ENCODE results near the gene ANKRD29. TPM values are rescaled to one million over a fixed set of nuclear protein-coding genes. Genes with fewer than 3 reads are reported as not detected.

Gene ANKRD29
- total and polyA plus RNA-seq, 2 of the 4 experiments (the other 2 are of a cell fraction) = 0.18 to 0.31 TPM

DNA sequence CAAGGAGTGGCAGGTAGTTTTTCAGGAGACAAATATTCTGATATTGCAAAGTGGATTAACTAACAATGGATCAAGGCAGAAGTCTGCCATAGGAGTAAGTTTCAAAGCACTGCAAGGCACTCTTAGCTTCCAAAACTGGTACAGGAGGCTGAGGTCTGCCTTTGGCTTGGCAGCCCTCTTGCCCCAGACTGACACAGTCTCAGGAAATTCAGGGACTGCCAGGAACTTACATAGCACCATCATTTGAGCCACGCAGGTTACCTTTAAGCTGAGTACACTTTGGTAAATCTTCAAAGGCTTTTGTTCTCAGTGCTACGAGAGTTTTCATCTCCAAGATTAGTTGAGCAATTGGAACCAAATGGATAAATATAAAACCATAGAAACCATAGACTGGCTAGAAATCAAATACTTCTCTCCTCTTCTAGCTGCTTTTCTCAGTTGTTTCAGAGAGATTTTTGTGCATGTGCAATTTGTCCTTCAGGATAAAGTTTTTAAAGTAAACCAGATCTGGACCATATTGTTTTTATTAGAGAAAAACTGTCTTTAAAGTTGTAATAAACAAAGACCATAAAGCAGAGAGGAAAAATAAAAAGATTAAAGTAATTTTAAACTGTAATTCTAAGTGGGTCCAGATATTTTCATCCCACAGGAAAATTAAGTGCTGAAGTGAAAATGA lies 18.8 kb downstream of the ANKRD29 start:
- no peak overlapping the region for H2AK9ac ChIP-seq (replicated peaks; ENCODE audit: low read depth, low read length, poor library complexity)
- no CpG with 5 or more reads among the region's 2 CpGs for WGBS, 2 experiments (ENCODE audit: extremely low coverage in 2 of 2, insufficient read length in 1 of 2)
- dilution Hi-C loops (cut with HindIII; ENCODE audit: low sequenced_read_pairs, unreplicated experiment) = no loop called here

More for the DNA sequence above, 18.8 kb downstream of the ANKRD29 start:
- ChIA-PET POLR2A (ENCODE audit: unreplicated experiment) (no interaction called here), CTCF (no interaction called here)
- H3K27me3 ChIP-seq (ENCODE audit: control insufficient read depth, insufficient read depth, low read length) = peaks cover 37% of the 10 kb centered on the region
- in situ Hi-C loops (cut with MboI; ENCODE audit: low sequenced_read_pairs) = no loop called here
- H3K9me3 ChIP-seq (ENCODE audit: control insufficient read depth, insufficient read depth, low read length) = peaks cover 12% of the 10 kb centered on the region
- no peak overlapping the region for H2BK15ac ChIP-seq (ENCODE audit: low read depth, low read length)
- peaks cover 4% of the 10 kb centered on the region; the same call in 1 of the 2 replicates for H3K4me1 ChIP-seq (ENCODE audit: control insufficient read depth, insufficient read depth, low read length)
- H3K36me3 ChIP-seq (ENCODE audit: control insufficient read depth, insufficient read depth, low read length) = no peaks in the 10 kb centered on the region
- no peak overlapping the region for H4K8ac ChIP-seq (ENCODE audit: low read depth in 2 of 2, low read length in 2 of 2)
- H3K14ac ChIP-seq (replicated peaks; ENCODE audit: low read depth, low read length) = no peak overlapping the region
- no peak for ATAC-seq (ENCODE audit: low read depth)
- H4K5ac ChIP-seq (ENCODE audit: low read depth, low read length) = no peak overlapping the region
- H4K20me1 ChIP-seq (ENCODE audit: insufficient read depth, low read length) = no peaks in the 10 kb centered on the region
- H3K4ac ChIP-seq (ENCODE audit: low read depth, low read length) = no peak overlapping the region
- no peak overlapping the region for H4K91ac ChIP-seq (ENCODE audit: insufficient read depth, low read depth, low read length)
- H2BK5ac ChIP-seq (ENCODE audit: low read depth, low read length, poor library complexity, severe bottlenecking) = no peak overlapping the region
- no peak overlapping the region for H3K4me2 ChIP-seq (ENCODE audit: low read depth, low read length)
- H3K9me1 ChIP-seq (ENCODE audit: insufficient read depth, low read length) = no peaks in the 10 kb centered on the region
- H3K23ac ChIP-seq (ENCODE audit: low read depth, low read length) = no peak overlapping the region
- H3K56ac ChIP-seq (ENCODE audit: extremely low read depth, insufficient read depth, low read length) = no peak overlapping the region
- DNase-seq = no peak
- H3K27ac ChIP-seq (ENCODE audit: insufficient read depth, low read length) = no peak overlapping the region
- H3K18ac ChIP-seq (ENCODE audit: low read depth, low read length) = no peak overlapping the region
- intact Hi-C loops (cut with micrococcal nuclease) = no loop called here
- H3K4me3 ChIP-seq (ENCODE audit: insufficient read depth, low read depth, low read length) = no peak overlapping the region
- no TSS peak for BruUV-seq (replicated peaks)
- no peak overlapping the region for H2BK120ac ChIP-seq (ENCODE audit: low read depth, low read length)
- no peak overlapping the region for H3K9ac ChIP-seq (ENCODE audit: low read depth, low read length)
- H2AFZ ChIP-seq (replicated peaks; ENCODE audit: low read length, poor library complexity) = no peak overlapping the region
- no peak overlapping the region for H2AK5ac ChIP-seq (ENCODE audit: low read depth, low read length)
- TF ChIP-seq MXI1 (IDR thresholded peaks at IDR 0.05; ENCODE audit: borderline replicate concordance, low read depth, low read length) = no peak
- TF ChIP-seq FOS (IDR thresholded peaks at IDR 0.05; ENCODE audit: low read depth, low read length) = no peak
- TF ChIP-seq BHLHE40 (IDR thresholded peaks at IDR 0.05; ENCODE audit: low read depth, low read length) = no peak
- TF ChIP-seq RFX5 (IDR thresholded peaks at IDR 0.05; ENCODE audit: low read depth, low read length) = no peak
- TF ChIP-seq SMC3 (IDR thresholded peaks at IDR 0.05; ENCODE audit: low read depth, low read length) = no peak
- TF ChIP-seq, protein P1, sequence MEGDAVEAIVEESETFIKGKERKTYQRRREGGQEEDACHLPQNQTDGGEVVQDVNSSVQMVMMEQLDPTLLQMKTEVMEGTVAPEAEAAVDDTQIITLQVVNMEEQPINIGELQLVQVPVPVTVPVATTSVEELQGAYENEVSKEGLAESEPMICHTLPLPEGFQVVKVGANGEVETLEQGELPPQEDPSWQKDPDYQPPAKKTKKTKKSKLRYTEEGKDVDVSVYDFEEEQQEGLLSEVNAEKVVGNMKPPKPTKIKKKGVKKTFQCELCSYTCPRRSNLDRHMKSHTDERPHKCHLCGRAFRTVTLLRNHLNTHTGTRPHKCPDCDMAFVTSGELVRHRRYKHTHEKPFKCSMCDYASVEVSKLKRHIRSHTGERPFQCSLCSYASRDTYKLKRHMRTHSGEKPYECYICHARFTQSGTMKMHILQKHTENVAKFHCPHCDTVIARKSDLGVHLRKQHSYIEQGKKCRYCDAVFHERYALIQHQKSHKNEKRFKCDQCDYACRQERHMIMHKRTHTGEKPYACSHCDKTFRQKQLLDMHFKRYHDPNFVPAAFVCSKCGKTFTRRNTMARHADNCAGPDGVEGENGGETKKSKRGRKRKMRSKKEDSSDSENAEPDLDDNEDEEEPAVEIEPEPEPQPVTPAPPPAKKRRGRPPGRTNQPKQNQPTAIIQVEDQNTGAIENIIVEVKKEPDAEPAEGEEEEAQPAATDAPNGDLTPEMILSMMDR (conservative IDR thresholded peaks at IDR 0.05; ENCODE audit: low read depth, low read length) = no peak
- H2BK20ac ChIP-seq (ENCODE audit: low read depth, low read length) = no peak overlapping the region
- no peaks in the 10 kb centered on the region for H3K79me1 ChIP-seq (ENCODE audit: low read depth in 1 of 2, low read length in 2 of 2)

Data from IMR-90 (cell line).